ENCODE measurements around the gene UROC1.

UROC1 gene

DNA sequence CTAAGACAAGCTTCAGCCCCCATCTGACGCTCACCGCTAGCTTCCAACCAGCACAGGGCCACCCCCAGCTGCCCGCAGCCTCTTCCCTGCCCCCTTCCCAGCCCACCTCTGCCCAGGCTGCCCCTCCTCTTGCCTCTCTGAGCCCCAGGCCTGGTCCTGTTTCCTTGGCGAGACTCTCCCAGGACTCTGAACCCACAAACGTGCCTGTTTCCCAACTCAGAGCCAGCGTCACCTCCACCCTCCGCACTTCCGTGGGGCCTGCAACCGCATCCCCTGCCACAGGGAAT, 76.9 kb downstream of the UROC1 start:
- DNase-seq (ENCODE audit: low spot score) = no peak

DNA sequence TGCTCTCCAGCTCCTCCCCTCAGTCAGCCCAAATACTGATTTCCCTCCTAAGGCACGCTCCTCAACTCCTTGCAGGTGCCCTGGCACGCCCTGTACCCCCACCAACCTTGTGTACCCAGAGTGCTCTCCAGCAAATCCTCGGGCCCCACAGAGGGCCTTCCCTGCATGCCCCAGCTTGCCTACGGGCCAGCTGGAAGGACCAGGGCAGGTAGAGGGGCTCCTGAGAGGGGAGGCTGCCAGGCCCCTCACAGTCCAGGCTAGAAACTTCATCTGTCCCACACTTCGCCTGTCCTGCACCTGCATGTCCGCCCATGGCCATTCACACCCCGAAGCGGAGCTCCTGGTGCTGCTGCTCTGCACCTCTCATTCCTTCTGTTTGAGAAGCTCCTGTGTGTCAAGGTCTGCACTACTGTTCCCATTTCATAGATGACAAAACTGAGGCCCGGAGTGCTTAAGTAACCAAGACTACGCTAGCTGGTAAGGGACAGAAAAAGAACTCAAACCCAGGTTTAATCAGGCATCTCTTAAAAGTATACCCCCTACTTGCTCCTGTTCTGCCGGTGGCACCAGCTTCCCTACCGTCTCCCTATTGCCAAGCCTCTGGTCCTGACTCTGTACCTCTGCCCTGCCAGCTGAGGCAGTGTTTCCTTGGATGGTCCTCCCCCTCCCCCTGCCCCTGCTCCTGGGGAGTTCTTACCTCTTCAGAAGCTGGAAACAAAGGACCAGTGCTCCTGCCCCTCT, 77.4 kb downstream of the UROC1 start:
- no peak for DNase-seq (ENCODE audit: low spot score)

DNA sequence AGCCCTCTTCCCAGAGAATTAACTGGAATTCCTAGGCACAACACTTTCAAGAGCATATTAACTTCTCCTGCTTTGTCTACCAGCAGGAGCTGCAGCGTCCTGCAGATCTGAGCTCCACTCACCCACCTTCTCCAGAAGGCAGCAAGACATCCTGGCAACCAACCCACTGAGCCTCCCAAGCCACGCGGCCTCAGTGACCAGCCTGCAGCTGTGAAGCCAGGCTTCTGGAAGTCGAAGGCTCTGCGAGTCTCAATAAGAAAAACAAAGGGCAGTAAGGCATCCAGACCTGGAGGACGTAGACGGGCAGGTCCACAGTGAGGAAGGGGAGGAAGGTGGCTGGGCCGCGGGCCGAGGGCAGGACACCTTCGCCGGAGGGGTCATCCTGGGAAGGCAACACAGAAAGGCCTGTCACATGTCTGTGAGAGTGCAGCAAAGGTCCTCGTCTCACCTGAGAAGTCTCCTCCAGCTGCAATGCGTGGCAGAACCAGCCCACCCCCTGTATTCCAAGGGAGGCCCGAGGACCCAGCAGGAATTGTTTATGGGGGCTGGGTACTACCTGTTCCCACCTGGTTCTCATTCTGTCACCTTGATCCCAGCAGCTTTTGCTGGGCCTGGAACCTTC, 78.1 kb downstream of the UROC1 start:
- DNase-seq (ENCODE audit: low spot score) = no peak

DNA sequence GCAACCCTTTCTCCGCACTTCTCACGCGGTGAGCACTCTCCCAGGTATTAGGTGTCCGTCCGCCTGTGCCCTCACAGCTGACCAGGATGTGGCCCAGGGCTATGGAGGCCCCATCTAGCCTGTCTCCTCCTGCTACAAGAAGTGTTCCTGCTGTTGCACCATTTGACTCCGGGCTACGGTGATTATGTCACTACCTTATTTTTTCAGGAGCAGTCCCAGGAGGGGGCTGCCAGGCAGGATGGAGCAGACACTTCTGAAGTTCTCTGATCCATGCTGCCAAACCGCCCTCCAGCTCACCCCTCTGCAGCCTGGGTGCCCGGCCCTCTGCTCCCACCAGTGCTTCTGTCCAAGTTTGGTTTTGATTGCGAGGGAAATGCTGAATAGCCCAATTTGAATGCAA, 78.8 kb downstream of the UROC1 start:
- DNase-seq (ENCODE audit: low spot score) = no peak

DNA sequence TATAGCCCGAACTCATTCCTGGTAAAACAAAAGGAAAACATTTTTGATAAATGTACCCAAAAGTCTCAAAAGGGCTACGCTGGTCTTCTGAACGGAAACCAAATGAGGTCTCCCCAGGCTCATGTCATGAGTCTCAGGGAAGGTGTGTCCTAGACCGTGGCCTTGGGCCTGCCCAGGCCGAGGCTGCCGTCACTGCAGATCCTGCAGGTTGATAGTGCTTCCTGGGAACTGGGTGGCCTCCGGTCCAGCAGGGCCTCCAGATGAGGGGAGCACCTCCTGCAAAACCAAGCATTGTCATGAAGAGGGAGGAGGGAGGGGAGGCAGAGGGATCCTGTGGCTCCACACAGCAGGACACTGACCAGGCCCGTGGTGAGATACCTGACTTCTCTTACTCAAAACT, 79.4 kb downstream of the UROC1 start:
- DNase-seq (ENCODE audit: low spot score) = no peak

DNA sequence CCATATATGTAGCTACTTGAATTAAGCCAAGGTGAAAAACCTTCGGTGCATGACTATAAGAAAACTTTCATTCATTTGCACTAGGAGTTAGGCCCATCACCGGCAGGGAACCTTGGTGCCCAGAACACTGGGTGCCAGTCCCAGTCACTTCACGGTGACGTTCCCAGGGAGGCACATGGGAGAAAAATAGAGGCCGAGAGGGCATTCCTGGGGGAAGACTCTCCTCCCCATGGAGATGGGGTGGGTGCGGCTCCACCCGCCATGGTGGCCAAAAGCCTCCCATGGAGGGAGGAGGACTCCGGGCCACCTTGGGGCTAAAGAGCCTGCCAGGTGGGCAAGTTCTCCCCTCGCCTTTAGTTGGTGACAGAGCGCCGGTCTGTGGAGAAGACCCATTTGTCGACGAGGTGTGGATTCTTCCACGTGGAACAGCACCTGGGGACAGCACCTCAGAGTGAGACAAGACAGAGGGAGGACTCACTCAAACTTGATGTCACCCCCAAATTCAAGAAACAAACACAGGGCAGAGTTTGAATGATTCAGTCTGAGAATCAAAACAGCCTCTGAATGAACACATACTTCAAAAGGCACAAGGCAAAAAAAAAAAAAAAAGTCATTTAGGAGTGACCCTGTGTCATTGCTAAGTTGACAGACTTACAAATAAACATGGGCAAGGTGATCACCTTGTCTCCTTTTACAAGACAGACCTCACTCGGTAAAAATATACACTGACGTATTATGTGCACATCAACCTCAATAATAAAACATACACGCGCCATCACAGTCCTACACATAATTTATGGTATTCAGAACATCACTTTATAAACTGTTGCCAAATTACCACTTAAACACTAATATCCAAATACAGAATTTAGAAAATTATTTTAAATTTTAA, 80.5 kb downstream of the UROC1 start:
- no peak for DNase-seq (ENCODE audit: low spot score)

DNA sequence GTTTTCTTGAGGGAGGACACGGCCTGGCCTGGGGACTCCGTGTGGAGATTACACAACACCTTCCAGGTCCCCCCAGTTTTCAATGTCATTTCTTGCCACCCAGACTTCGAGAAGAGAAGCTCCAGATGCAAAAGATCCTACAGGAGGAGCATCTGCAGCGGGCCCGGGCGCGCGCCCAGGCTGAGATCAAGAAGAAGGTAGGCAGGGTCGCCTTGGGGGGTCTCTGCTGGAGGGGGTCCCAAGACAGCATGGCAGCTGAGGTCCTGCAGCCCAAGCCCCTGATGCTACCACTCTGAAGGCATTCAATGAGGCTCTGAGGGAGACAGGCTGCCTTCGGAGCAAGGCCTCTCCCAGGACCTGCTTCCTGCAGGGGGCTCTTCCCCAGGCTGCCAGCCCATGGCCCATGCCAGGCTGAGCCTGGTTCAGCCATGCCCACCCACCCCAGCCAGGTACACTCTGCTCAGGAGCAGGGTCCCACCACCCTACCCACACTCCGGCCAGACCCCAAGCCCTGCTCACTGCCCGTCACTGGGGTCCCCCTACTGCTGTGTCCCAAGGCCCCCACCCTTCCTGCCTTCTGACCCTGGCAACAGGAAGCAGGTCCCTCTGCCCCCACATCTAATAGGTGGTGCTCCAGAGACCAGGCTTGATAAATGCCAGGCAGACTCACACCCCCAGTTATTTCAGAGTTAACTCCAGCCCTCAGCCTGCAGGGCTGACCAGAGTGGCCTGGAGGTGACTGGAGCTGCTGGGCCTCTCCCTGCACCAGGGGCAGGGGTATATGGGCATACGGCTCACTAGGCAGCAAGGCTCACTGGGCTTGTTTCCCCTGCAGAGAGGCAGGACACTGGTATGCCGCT, 81.9 kb downstream of the UROC1 start:
- DNase-seq (ENCODE audit: low spot score) = no peak

DNA sequence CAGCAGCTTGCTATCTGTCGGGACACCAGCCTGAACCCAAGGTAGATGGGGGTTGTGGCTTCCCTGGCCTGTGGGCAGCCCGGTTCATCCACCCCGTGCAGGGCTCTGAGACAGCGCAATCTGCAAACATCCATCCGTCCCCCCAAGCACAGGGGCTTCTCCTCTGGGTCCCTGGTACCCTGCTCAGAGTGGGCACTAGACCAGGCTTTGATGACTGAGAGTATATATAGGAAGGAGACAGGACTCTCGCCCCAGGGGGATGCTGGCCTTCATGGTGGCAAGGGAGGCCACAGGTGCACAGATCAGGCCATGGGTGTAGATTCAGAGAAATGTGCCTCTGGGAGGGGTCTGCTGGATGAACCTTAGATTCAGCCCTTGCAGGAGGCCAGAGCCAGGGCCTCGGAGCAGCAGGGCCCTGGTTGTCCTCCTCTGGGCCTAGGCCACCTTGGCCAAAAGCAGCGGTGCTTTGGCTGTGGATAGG, 82.6 kb downstream of the UROC1 start:
- DNase-seq (ENCODE audit: low spot score) = no peak

DNA sequence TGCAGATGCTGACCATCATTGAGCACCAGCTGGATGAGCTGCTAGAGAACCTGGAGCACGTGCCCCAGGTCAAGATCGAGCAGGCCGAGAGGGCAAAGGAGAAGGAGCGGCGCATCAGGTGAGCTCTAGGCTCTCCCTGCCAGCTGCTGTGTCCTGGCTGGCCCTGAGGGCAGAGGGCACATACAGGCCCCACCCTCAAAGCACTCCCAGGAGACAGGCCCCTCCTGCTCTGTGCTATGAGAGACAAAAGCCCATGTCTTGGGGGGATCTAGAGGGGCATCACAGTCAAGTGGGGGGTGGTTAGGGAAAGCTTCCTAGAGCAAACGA, 83.3 kb downstream of the UROC1 start:
- DNase-seq (ENCODE audit: low spot score) = no peak

DNA sequence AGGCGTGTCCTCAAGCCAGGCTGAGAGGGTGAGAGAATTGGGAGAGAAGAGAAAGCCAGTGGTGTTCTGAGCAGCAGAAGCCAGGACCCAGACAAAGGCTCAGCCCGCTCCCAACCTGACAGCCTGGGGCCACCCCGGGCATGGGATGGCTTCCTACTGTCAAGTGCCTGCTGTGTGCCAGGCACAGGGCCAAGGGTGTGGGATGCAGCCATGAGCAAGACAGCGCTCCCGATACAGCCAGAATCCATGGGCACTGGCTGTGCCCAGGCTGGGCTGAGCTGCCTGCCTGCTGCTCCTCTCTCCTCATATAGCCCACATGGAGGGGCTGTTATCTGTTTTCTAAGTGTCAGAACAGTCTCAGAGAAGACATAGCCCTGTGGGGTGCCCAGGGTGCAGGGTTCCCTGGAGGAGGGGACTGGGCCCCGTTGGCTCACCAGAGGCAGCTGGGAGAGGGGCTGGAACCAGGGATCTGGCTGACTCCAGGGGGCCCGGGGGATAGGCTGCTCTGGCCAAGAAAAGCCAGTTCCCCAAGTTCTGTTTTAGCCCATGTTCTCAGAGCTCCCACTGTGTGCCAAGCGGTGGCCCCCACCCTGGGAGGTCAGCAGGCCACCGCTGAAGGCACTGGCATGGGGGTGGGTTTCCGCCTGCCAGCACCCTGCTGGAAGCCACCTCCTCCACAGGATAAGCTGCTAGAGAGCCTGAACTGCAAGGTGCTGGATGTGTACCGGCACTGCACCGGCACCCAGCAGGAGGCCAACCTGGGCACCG, 83.9 kb downstream of the UROC1 start:
- DNase-seq (ENCODE audit: low spot score) = no peak

DNA sequence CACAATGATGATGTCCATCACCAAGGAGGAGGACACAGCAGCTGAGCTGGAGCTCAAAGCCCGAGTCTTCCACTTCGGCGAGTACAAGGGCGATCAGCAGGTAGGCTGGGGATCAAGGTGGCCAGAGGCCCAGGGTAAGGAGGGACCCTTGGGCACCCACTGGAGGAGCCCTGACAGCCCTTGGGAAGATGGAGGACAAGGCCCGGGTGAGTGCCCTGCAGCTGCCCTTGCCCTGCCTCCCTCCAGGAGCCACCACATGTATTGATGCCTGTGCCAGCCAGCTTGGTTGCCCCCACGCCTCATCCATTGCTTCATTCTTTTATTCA, 84.5 kb downstream of the UROC1 start:
- no peak for DNase-seq (ENCODE audit: low spot score)

DNA sequence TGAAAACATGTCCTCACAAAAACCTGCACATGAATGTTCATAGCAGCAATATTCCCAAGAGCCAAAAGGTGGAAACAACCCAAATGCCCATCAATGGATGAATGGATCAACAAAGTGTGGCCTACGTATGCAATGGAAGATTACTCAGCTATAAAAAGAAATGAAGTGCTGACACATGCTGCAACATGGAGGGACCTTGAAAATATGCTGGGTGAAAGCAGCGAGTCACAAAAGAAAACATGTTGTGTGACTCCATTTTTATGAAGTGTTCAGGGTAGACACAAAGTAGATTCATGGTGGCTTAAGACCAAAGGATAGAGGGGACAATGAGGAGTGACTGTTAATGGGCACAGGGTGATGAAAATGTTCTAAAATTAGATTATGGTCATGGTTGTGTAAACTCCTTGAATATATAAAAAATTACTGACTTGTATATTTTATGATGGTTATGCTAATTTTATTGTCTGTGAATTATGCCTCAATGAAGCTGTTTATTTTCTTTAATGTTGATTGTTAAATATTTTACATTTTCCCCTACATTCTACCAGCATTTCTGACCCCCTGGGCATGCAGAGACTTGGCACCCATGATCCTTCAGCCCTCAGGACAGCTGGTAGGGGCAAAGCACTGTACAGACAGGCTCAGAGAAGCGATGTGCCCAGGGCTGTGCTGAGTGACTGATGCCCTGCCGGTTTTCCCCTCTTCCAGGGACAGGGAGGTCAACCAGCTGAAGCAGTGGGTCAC, 85.0 kb downstream of the UROC1 start:
- no peak for DNase-seq (ENCODE audit: low spot score)

Measured in RKO (cell line).